K562 (cell line): ENCODE data around the gene SLC22A23. TPM values are rescaled to one million over a fixed set of nuclear protein-coding genes. Genes with fewer than 3 reads are reported as not detected.

Experiments used
- BRD4 ChIP-seq: fragments of 200-600 bp; sonication (generic); IDR thresholded peaks from 2 replicates; pipeline ENCODE4 v1.6.1; 2017; ENCODE audit warnings: inconsistent platforms
- BRD9 ChIP-seq: fragments of 450-650 bp; IDR thresholded peaks from 2 replicates; pipeline ENCODE4 v1.6.1; 2018; ENCODE audit warnings: low read depth; ENCODE audit not compliant: partially characterized antibody
- BRF1 ChIP-seq: IDR thresholded peaks from 3 replicates; pipeline ENCODE4 v1.6.1; 2011; ENCODE audit warnings: borderline replicate concordance, mild to moderate bottlenecking; ENCODE audit not compliant: insufficient read length; ENCODE audit errors: extremely low read depth
- POLR3G ChIP-seq: IDR thresholded peaks from 2 replicates; pipeline ENCODE4 v1.6.1; 2011; ENCODE audit not compliant: insufficient read length, insufficient replicate concordance; ENCODE audit errors: extremely low read depth
- RAD51 ChIP-seq: fragments of 450-650 bp; IDR thresholded peaks from 2 replicates; pipeline ENCODE4 v1.7.1; 2016; ENCODE audit warnings: low read depth, mild to moderate bottlenecking, borderline replicate concordance
- RBBP5 ChIP-seq: fragments of 200-600 bp; sonication (generic); IDR thresholded peaks from 2 replicates; pipeline ENCODE4 v1.6.1; 2012; ENCODE audit warnings: borderline replicate concordance, mild to moderate bottlenecking, low read length, control low read depth, inconsistent platforms; ENCODE audit not compliant: insufficient read depth, poor library complexity, severe bottlenecking
- RFX7 ChIP-seq: fragments of 250-450 bp; sonication (Bioruptor Pico); IDR thresholded peaks from 2 replicates; pipeline ENCODE4 v1.5.1; 2021; ENCODE audit warnings: mild to moderate bottlenecking
- SMAD1 ChIP-seq: fragments of 150-350 bp; IDR thresholded peaks from 2 replicates; pipeline ENCODE4 v1.6.1; 2014; ENCODE audit warnings: low read length, low read depth; ENCODE audit not compliant: partially characterized antibody
- ZNF174 ChIP-seq: fragments of 250-450 bp; sonication (Bioruptor Pico); IDR thresholded peaks from 2 replicates; pipeline ENCODE4 v1.4.0; 2020; ENCODE audit warnings: mild to moderate bottlenecking
- ZNF184 ChIP-seq: sonication (generic); formaldehyde crosslinking; IDR thresholded peaks from 2 replicates; pipeline ENCODE4 v1.5.0; 2020; ENCODE audit warnings: missing genetic modification reagents
- ZNF311 ChIP-seq: fragments of 250-450 bp; sonication (Bioruptor Pico); IDR thresholded peaks from 2 replicates; pipeline ENCODE4 v1.4.0; 2020; ENCODE audit warnings: mild to moderate bottlenecking, moderate library complexity
- ZNF644 ChIP-seq: fragments of 200-800 bp; sonication (Bioruptor generic); IDR thresholded peaks from 2 replicates; pipeline ENCODE4 v1.6.1; 2016; ENCODE audit warnings: low read depth, missing genetic modification characterization, missing compliant biosample characterization
- ZNF668 ChIP-seq: fragments of 250-450 bp; sonication (Bioruptor Pico); IDR thresholded peaks from 2 replicates; pipeline ENCODE4 v1.8.0; 2022; ENCODE audit warnings: mild to moderate bottlenecking, inconsistent platforms
- polyA plus RNA-seq, 8 experiments: library from polyadenylated mRNA; depleted of rRNA in 4 of 8; stranded (reverse) in 5 of 8; unstranded in 3 of 8; fragments of >200 nt; fragmentation: Nextera tagmentation in 2 of 8; fragmentation: Illumina TruSeq in 1 of 8; extraction: Ambion mirVana in 2 of 8; extraction: Trizol in 1 of 8; gene quantifications; 2 replicates each; pipeline versions ENCODE4 v1.2.1 to v1.2.3, GENCODE V29; 2011 to 2014; ENCODE audit warnings: inconsistent platforms in 1 of 8, missing spikeins in 1 of 8
- total RNA-seq, 7 experiments: library from RNA; depleted of rRNA in 6 of 7; stranded (reverse); fragments of >200 nt in 6 of 7; fragmentation: Illumina TruSeq in 2 of 7; extraction: Trizol in 2 of 7; gene quantifications; 2 replicates each; pipeline versions ENCODE4 v1.2.1 to v1.2.3, GENCODE V29; 2011 to 2021; ENCODE audit warnings: low replicate concordance in 1 of 7
- TF ChIP-seq, protein P1 (sequence below): sonication (generic); formaldehyde crosslinking; IDR thresholded peaks from 2 replicates; pipeline ENCODE4 v1.8.0; 2022; ENCODE audit warnings: mild to moderate bottlenecking, missing genetic modification reagents
- TF ChIP-seq, protein P2 (sequence below): sonication (generic); formaldehyde crosslinking; IDR thresholded peaks from 2 replicates; pipeline ENCODE4 v1.5.0; 2020; ENCODE audit warnings: missing genetic modification reagents
- TF ChIP-seq, protein P3 (sequence below): IDR thresholded peaks from 2 replicates; pipeline ENCODE4 v1.6.1; 2011; ENCODE audit warnings: borderline replicate concordance, low read depth, mild to moderate bottlenecking, moderate library complexity, low read length; ENCODE audit not compliant: insufficient read depth, poor library complexity, severe bottlenecking
- TF ChIP-seq, protein P4 (sequence below): fragments of 250-450 bp; sonication (Bioruptor Pico); IDR thresholded peaks from 2 replicates; pipeline ENCODE4 v1.4.0; 2020; ENCODE audit warnings: mild to moderate bottlenecking, moderate library complexity

SLC22A23 gene
- total and polyA plus RNA-seq, 9 of the 15 experiments (the other 6 are each of a cell fraction or from before 2014, with no cell fraction given): 0.30 to 8.7 (median 2.5) TPM

DNA sequence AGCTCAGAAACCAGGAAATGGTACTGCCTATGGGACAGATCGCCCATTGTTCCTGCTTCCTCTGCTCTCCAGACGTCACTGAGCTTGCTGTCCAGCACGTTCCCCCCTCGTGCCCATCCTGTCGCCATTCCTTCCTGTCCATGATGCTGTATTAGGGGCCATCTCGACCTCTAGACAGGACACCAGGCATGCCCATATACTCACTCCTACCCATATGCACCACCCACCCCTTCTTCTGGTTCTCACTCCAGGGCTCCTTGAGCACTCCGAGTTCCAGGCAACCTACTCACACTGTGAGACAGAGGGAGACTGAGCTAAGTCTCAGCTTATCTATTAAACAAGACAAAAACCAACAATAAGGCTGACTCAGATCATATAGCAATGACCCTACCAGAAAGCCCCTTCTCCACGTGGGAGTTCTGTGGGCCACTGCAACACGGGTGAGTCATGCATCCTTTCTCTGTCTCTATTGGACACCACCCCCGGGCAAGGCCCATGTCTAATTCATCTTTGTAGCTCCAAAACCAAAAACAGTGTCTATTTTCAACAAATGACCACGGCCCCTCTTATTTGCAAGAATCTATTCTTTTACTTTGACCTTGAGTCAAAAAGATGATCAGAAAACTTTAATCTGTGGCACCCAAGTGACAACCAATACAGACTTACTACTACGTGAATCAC lies 132.4 kb downstream of the SLC22A23 start (continued):
- TF ChIP-seq, protein P1, sequence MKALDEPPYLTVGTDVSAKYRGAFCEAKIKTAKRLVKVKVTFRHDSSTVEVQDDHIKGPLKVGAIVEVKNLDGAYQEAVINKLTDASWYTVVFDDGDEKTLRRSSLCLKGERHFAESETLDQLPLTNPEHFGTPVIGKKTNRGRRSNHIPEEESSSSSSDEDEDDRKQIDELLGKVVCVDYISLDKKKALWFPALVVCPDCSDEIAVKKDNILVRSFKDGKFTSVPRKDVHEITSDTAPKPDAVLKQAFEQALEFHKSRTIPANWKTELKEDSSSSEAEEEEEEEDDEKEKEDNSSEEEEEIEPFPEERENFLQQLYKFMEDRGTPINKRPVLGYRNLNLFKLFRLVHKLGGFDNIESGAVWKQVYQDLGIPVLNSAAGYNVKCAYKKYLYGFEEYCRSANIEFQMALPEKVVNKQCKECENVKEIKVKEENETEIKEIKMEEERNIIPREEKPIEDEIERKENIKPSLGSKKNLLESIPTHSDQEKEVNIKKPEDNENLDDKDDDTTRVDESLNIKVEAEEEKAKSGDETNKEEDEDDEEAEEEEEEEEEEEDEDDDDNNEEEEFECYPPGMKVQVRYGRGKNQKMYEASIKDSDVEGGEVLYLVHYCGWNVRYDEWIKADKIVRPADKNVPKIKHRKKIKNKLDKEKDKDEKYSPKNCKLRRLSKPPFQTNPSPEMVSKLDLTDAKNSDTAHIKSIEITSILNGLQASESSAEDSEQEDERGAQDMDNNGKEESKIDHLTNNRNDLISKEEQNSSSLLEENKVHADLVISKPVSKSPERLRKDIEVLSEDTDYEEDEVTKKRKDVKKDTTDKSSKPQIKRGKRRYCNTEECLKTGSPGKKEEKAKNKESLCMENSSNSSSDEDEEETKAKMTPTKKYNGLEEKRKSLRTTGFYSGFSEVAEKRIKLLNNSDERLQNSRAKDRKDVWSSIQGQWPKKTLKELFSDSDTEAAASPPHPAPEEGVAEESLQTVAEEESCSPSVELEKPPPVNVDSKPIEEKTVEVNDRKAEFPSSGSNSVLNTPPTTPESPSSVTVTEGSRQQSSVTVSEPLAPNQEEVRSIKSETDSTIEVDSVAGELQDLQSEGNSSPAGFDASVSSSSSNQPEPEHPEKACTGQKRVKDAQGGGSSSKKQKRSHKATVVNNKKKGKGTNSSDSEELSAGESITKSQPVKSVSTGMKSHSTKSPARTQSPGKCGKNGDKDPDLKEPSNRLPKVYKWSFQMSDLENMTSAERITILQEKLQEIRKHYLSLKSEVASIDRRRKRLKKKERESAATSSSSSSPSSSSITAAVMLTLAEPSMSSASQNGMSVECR (CRISPR knock-in tag): no peak
- no peak for TF ChIP-seq POLR3G
- TF ChIP-seq BRD9: peak; percentile 38
- TF ChIP-seq ZNF184: no peak
- no peak for TF ChIP-seq SMAD1
- no peak for TF ChIP-seq RBBP5
- TF ChIP-seq ZNF644 (tag): no peak
- TF ChIP-seq, protein P2, sequence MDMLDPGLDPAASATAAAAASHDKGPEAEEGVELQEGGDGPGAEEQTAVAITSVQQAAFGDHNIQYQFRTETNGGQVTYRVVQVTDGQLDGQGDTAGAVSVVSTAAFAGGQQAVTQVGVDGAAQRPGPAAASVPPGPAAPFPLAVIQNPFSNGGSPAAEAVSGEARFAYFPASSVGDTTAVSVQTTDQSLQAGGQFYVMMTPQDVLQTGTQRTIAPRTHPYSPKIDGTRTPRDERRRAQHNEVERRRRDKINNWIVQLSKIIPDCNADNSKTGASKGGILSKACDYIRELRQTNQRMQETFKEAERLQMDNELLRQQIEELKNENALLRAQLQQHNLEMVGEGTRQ (CRISPR knock-in tag): peak; percentile 34; the same call in 1 of the 2 replicates
- TF ChIP-seq BRD4: no peak
- no peak for TF ChIP-seq ZNF311 (CRISPR knock-in tag)
- TF ChIP-seq RFX7: no peak
- TF ChIP-seq, protein P3, sequence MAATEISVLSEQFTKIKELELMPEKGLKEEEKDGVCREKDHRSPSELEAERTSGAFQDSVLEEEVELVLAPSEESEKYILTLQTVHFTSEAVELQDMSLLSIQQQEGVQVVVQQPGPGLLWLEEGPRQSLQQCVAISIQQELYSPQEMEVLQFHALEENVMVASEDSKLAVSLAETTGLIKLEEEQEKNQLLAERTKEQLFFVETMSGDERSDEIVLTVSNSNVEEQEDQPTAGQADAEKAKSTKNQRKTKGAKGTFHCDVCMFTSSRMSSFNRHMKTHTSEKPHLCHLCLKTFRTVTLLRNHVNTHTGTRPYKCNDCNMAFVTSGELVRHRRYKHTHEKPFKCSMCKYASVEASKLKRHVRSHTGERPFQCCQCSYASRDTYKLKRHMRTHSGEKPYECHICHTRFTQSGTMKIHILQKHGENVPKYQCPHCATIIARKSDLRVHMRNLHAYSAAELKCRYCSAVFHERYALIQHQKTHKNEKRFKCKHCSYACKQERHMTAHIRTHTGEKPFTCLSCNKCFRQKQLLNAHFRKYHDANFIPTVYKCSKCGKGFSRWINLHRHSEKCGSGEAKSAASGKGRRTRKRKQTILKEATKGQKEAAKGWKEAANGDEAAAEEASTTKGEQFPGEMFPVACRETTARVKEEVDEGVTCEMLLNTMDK: no peak
- TF ChIP-seq BRF1: no peak
- TF ChIP-seq RAD51: no peak
- no peak for TF ChIP-seq ZNF668 (CRISPR knock-in tag)
- TF ChIP-seq ZNF174 (CRISPR knock-in tag): no peak
- TF ChIP-seq, protein P4, sequence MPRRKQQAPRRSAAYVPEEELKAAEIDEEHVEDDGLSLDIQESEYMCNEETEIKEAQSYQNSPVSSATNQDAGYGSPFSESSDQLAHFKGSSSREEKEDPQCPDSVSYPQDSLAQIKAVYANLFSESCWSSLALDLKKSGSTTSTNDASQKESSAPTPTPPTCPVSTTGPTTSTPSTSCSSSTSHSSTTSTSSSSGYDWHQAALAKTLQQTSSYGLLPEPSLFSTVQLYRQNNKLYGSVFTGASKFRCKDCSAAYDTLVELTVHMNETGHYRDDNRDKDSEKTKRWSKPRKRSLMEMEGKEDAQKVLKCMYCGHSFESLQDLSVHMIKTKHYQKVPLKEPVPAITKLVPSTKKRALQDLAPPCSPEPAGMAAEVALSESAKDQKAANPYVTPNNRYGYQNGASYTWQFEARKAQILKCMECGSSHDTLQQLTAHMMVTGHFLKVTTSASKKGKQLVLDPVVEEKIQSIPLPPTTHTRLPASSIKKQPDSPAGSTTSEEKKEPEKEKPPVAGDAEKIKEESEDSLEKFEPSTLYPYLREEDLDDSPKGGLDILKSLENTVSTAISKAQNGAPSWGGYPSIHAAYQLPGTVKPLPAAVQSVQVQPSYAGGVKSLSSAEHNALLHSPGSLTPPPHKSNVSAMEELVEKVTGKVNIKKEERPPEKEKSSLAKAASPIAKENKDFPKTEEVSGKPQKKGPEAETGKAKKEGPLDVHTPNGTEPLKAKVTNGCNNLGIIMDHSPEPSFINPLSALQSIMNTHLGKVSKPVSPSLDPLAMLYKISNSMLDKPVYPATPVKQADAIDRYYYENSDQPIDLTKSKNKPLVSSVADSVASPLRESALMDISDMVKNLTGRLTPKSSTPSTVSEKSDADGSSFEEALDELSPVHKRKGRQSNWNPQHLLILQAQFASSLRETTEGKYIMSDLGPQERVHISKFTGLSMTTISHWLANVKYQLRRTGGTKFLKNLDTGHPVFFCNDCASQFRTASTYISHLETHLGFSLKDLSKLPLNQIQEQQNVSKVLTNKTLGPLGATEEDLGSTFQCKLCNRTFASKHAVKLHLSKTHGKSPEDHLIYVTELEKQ (CRISPR knock-in tag): no peak
